Stimulated activated CD8-positive, alpha-beta memory T cell treated with anti-CD3 and anti-CD28 coated beads, Interleukin-7, amount 100 ng/mL, for 4 hours (primary cell): ENCODE data around the gene PITPNM3.
"Not testable (repeated sequence)": the region's sequence is repeated elsewhere in the genome, so short reads cannot be mapped to it uniquely, and the experiment has no call there.

Experiments used
- DNase-seq, 2 donors: peaks; one replicate each; pipeline ENCODE4 v3.0.0-alpha.2; 2020; ENCODE audit warnings: low read depth in 2 of 2

Gene PITPNM3

GRCh38 chr17:6574687-6575595 is 18.6 kb upstream of the PITPNM3 start:
- peak; percentile 31 to 40 for DNase-seq

GRCh38 chr17:6573982-6574686 is 17.8 kb upstream of the PITPNM3 start:
- no peak for DNase-seq

- not testable (repeated sequence) for DNase-seq
Observed at GRCh38 chr17:6573495-6573894, 17.1 kb upstream of the PITPNM3 start.

GRCh38 chr17:6572972-6573370 is 16.6 kb upstream of the PITPNM3 start:
- DNase-seq, result no peak

GRCh38 chr17:6571452-6571781 is 15.1 kb upstream of the PITPNM3 start:
- no peak for DNase-seq

GRCh38 chr17:6570731-6571451 is 14.5 kb upstream of the PITPNM3 start:
- DNase-seq, result no peak

- DNase-seq, result no peak
Observed at GRCh38 chr17:6569370-6570285, 13.3 kb upstream of the PITPNM3 start.

- no peak for DNase-seq
Observed at GRCh38 chr17:6568184-6568758, 11.9 kb upstream of the PITPNM3 start.

GRCh38 chr17:6567528-6568183 is 11.3 kb upstream of the PITPNM3 start:
- no peak for DNase-seq

- DNase-seq, result no peak
Observed at GRCh38 chr17:6561446-6561845, 5.1 kb upstream of the PITPNM3 start.

- no peak for DNase-seq
Observed at GRCh38 chr17:6560496-6560895, 4.1 kb upstream of the PITPNM3 start.

GRCh38 chr17:6559753-6560215 is 3.4 kb upstream of the PITPNM3 start:
- DNase-seq, result no peak

GRCh38 chr17:6558932-6559752 is 2.8 kb upstream of the PITPNM3 start:
- DNase-seq, result no peak

- no peak for DNase-seq
Observed at GRCh38 chr17:6558276-6558675, 1.9 kb upstream of the PITPNM3 start.

GRCh38 chr17:6557040-6557438 is 684 bp upstream of the PITPNM3 start:
- DNase-seq, result no peak

- no peak for DNase-seq
Observed at GRCh38 chr17:6555331-6556120, 829 bp downstream of the PITPNM3 start.

- DNase-seq, result no peak
Observed at GRCh38 chr17:6554871-6555330, 1.5 kb downstream of the PITPNM3 start.

GRCh38 chr17:6554342-6554741 is 2.0 kb downstream of the PITPNM3 start:
- no peak for DNase-seq
